K562 (cell line): ENCODE results near the gene SLC36A2. TPM values are rescaled to one million over a fixed set of nuclear protein-coding genes. Genes with fewer than 3 reads are reported as not detected.

Experiments used
- ATAC-seq: fragments of 200-7000 bp; cut with Tn5 transposase; 3 replicates; pipeline ENCODE4 v1.9.1; 2020; ENCODE audit warnings: moderate library complexity
- BruUV-seq: library from RNA; stranded (reverse); fragments of 400-500 nt; replicated peaks from 2 replicates; lab custom pipeline; 2021; lab: Mats Ljungman, UMichigan
- CTCF ChIA-PET: fragments of 300-600 bp; formaldehyde crosslinking; extraction: SDS; loops from one replicate; lab custom pipeline; 2021; ENCODE audit warnings: low intra/inter-chr PET ratio; lab: Yijun Ruan, JAX
- POLR2A ChIA-PET: fragments of 300-600, 350-650 bp; sonication (Branson Sonifier 250); formaldehyde crosslinking; extraction: SDS; loops from one replicate; lab custom pipeline; 2021; ENCODE audit warnings: antibody characterized with exemption, inconsistent platforms; lab: Yijun Ruan, JAX
- DNase-seq, 4 experiments: peaks; one replicate each; pipeline versions ENCODE4 v3.0.0 to v3.0.0-alpha.2; 2011 to 2018; ENCODE audit warnings: low spot score in 3 of 4, mixed read lengths in 3 of 4; ENCODE audit errors: extremely low read depth in 1 of 4
- FAIRE-seq: peaks from 2 replicates; lab custom pipeline; 2011; peaks lifted over from hg19 to GRCh38; lab: Jason Lieb, UNC
- H2AFZ ChIP-seq: 2 replicates; pipeline ENCODE4 v1.6.0; 2011; ENCODE audit warnings: low read depth, low read length, control low read depth, inconsistent platforms
- H3K27ac ChIP-seq: fragments of 200-600 bp; 3 replicates; pipeline ENCODE4 v1.8.0; 2011; ENCODE audit warnings: low read depth, mild to moderate bottlenecking, control low read depth, inconsistent platforms, low read length, moderate library complexity, mixed read lengths; ENCODE audit errors: extremely low read depth
- H3K27me3 ChIP-seq, 2 experiments: fragments of 300-600 bp in 1 of 2; 2 replicates in 1 of 2; 3 replicates in 1 of 2; pipeline versions ENCODE4 v1.6.0 to v1.8.0; 2011; ENCODE audit warnings: inconsistent platforms in 2 of 2, low read length in 2 of 2, mild to moderate bottlenecking in 1 of 2, mixed read lengths in 1 of 2, moderate library complexity in 1 of 2; ENCODE audit not compliant: control insufficient read depth in 2 of 2, insufficient read depth in 2 of 2
- H3K36me3 ChIP-seq: fragments of 300-600 bp; 3 replicates; pipeline ENCODE4 v1.8.0; 2011; ENCODE audit warnings: mild to moderate bottlenecking, low read length, inconsistent platforms; ENCODE audit not compliant: control insufficient read depth, insufficient read depth
- H3K4me1 ChIP-seq, 2 experiments: fragments of 200-600 bp in 1 of 2; replicated peaks in 1 of 2; 2 replicates in 1 of 2; 3 replicates in 1 of 2; pipeline versions ENCODE4 v1.5.1 to v1.8.0; 2011; ENCODE audit warnings: inconsistent platforms in 2 of 2, low read length in 2 of 2, mild to moderate bottlenecking in 1 of 2, mixed read lengths in 1 of 2, moderate library complexity in 1 of 2; ENCODE audit not compliant: control insufficient read depth in 2 of 2, insufficient read depth in 2 of 2
- H3K4me2 ChIP-seq: 2 replicates; pipeline ENCODE4 v1.6.1; 2011; ENCODE audit warnings: low read length, control low read depth, inconsistent platforms, mixed read lengths; ENCODE audit not compliant: insufficient read depth
- H3K4me3 ChIP-seq: fragments of 200-600 bp; sonication (generic), shearing (Covaris generic); 2 replicates; pipeline ENCODE4 v1.5.1; 2016; ENCODE audit warnings: control low read depth, inconsistent platforms
- H3K79me2 ChIP-seq: fragments of 200-600 bp; 3 replicates; pipeline ENCODE4 v1.8.0; 2011; ENCODE audit warnings: low read length, inconsistent platforms; ENCODE audit not compliant: control insufficient read depth, insufficient read depth
- H3K9ac ChIP-seq, 2 experiments: 2 replicates each; pipeline versions ENCODE4 v1.6.0 to v1.6.1; 2011; ENCODE audit warnings: low read depth in 2 of 2, low read length in 2 of 2, control low read depth in 1 of 2, inconsistent platforms in 1 of 2, mild to moderate bottlenecking in 1 of 2, mixed read lengths in 1 of 2; ENCODE audit not compliant: insufficient read depth in 1 of 2
- H3K9me1 ChIP-seq: one replicate; pipeline ENCODE4 v1.6.0; 2011; ENCODE audit warnings: inconsistent platforms, mild to moderate bottlenecking, low read length, moderate library complexity; ENCODE audit not compliant: control insufficient read depth, insufficient read depth
- H3K9me3 ChIP-seq: replicated peaks from 2 replicates; pipeline ENCODE4 v1.5.1; 2011; ENCODE audit warnings: low read depth, low read length, inconsistent platforms; ENCODE audit not compliant: control insufficient read depth, insufficient read depth
- H4K20me1 ChIP-seq: replicated peaks from 2 replicates; pipeline ENCODE4 v1.6.1; 2011; ENCODE audit warnings: low read length, inconsistent platforms, mixed read lengths; ENCODE audit not compliant: control insufficient read depth, insufficient read depth
- CCAR2 ChIP-seq: fragments of 200-400 bp; formaldehyde crosslinking; IDR thresholded peaks from 2 replicates; pipeline ENCODE4 v1.6.1; 2017; ENCODE audit warnings: mild to moderate bottlenecking, low read depth, low read length
- EP400 ChIP-seq: fragments of 450-650 bp; IDR thresholded peaks from 2 replicates; pipeline ENCODE4 v1.6.1; 2017; ENCODE audit warnings: antibody characterized with exemption, mild to moderate bottlenecking, moderate library complexity
- HINFP ChIP-seq: fragments of 450-650 bp; conservative IDR thresholded peaks from 2 replicates; pipeline ENCODE4 v1.6.1; 2016; ENCODE audit warnings: missing genetic modification characterization, low read depth, mild to moderate bottlenecking, control low read depth, missing compliant biosample characterization
- KHSRP ChIP-seq: fragments of 450-650 bp; IDR thresholded peaks from 2 replicates; pipeline ENCODE4 v1.6.1; 2017
- KLF16 ChIP-seq: IDR thresholded peaks from 2 replicates; pipeline ENCODE4 v1.6.1; 2016; ENCODE audit warnings: antibody characterized with exemption
- MNT ChIP-seq, 2 experiments: fragments of 450-650 bp; conservative IDR thresholded peaks; 2 replicates each; pipeline ENCODE4 v1.6.1; 2017; ENCODE audit warnings: mild to moderate bottlenecking in 2 of 2, moderate library complexity in 2 of 2
- NCOA2 ChIP-seq, 2 experiments: fragments of 450-650 bp; IDR thresholded peaks; 2 replicates each; pipeline ENCODE4 v1.6.1; 2018; ENCODE audit warnings: mild to moderate bottlenecking in 2 of 2, moderate library complexity in 1 of 2; ENCODE audit not compliant: partially characterized antibody in 2 of 2
- RBM14 ChIP-seq: fragments of 200-400 bp; formaldehyde crosslinking; IDR thresholded peaks from 2 replicates; pipeline ENCODE4 v1.6.1; 2018; ENCODE audit warnings: low read depth, mild to moderate bottlenecking, low read length, moderate library complexity, borderline replicate concordance; ENCODE audit not compliant: insufficient read depth
- SMARCE1 ChIP-seq: fragments of 450-650 bp; IDR thresholded peaks from 2 replicates; pipeline ENCODE4 v1.7.1; 2016; ENCODE audit warnings: mild to moderate bottlenecking
- SREBF1 ChIP-seq: fragments of 150-350 bp; IDR thresholded peaks from 2 replicates; pipeline ENCODE4 v1.6.1; 2014; ENCODE audit warnings: antibody characterized with exemption, low read depth, low read length, borderline replicate concordance
- TFE3 ChIP-seq: fragments of 450-650 bp; formaldehyde crosslinking; IDR thresholded peaks from 2 replicates; pipeline ENCODE4 v1.4.0; 2020; ENCODE audit warnings: mild to moderate bottlenecking, mixed read lengths
- ZNF561 ChIP-seq: fragments of 450-650 bp; formaldehyde crosslinking; conservative IDR thresholded peaks from 2 replicates; pipeline ENCODE4 v1.4.0; 2020; ENCODE audit warnings: mild to moderate bottlenecking, moderate library complexity
- WGBS: fragments of 100-300 bp; shearing (Covaris generic); methylation state at CpG from one replicate; pipeline ENCODE4 v1.1.6; 2016; ENCODE audit warnings: low coverage, mixed read lengths; ENCODE audit not compliant: insufficient coverage; ENCODE audit errors: missing lambda C conversion rate; 5-methylcytosine and 5-hydroxymethylcytosine counted together
- in situ Hi-C: fragments of 300-500 bp; cut with MboI; formaldehyde crosslinking; loops from 4 replicates; pipeline ENCODE4 v1.15.0; 2018; ENCODE audit warnings: inconsistent platforms, mixed read lengths
- intact Hi-C: fragments of 100-400 bp; cut with micrococcal nuclease; formaldehyde crosslinking; loops from 2 replicates; pipeline ENCODE4 v1.14.2; 2022
- polyA plus RNA-seq, 8 experiments: library from polyadenylated mRNA; depleted of rRNA in 4 of 8; stranded (reverse) in 5 of 8; unstranded in 3 of 8; fragments of >200 nt; fragmentation: Nextera tagmentation in 2 of 8; fragmentation: Illumina TruSeq in 1 of 8; extraction: Ambion mirVana in 2 of 8; extraction: Trizol in 1 of 8; gene quantifications; 2 replicates each; pipeline versions ENCODE4 v1.2.1 to v1.2.3, GENCODE V29; 2011 to 2014; ENCODE audit warnings: inconsistent platforms in 1 of 8, missing spikeins in 1 of 8
- total RNA-seq, 7 experiments: library from RNA; depleted of rRNA in 6 of 7; stranded (reverse); fragments of >200 nt in 6 of 7; fragmentation: Illumina TruSeq in 2 of 7; extraction: Trizol in 2 of 7; gene quantifications; 2 replicates each; pipeline versions ENCODE4 v1.2.1 to v1.2.3, GENCODE V29; 2011 to 2021; ENCODE audit warnings: low replicate concordance in 1 of 7

Gene SLC36A2
- total and polyA plus RNA-seq, 9 of the 15 experiments (the other 6 are each of a cell fraction or from before 2014, with no cell fraction given): not detected

GRCh38 chr5:151378616-151379015 lies 31.3 kb upstream of the SLC36A2 start:
- peaks cover 23 to 30% of the 10 kb centered on the region in 2 experiments for H3K27me3 ChIP-seq
- H4K20me1 ChIP-seq: no peaks in the 10 kb centered on the region
- no peak overlapping the region for H3K4me2 ChIP-seq
- ATAC-seq (no peak), DNase-seq (no peak)
- 2% methylated on average over 5 of the region's 6 CpGs for WGBS
- BruUV-seq: no TSS peak
- CTCF ChIA-PET: no interaction called here
- POLR2A ChIA-PET: interaction anchor here (0.6 kb wide), 1 partner anchor 61 kb away, joined by 3 read pairs; no protein-coding TSS in a partner anchor
- H3K36me3 ChIP-seq: no peaks in the 10 kb centered on the region
- no peaks in the 10 kb centered on the region for H3K4me1 ChIP-seq
- no peak overlapping the region for H3K27ac ChIP-seq
- H2AFZ ChIP-seq: no peak overlapping the region
- no peaks in the 10 kb centered on the region for H3K79me2 ChIP-seq
- no peak overlapping the region for H3K4me3 ChIP-seq
- no peaks in the 10 kb centered on the region for H3K9me1 ChIP-seq
- intact Hi-C loops: no loop called here
- no peaks in the 10 kb centered on the region for H3K9me3 ChIP-seq
- no peak for TF ChIP-seq SMARCE1
- TF ChIP-seq, all 486 proteins: peak for 0
- no peak for FAIRE-seq
- no peak overlapping the region for H3K9ac ChIP-seq
- in situ Hi-C loops: no loop called here

- no peak for DNase-seq
- Histone ChIP-seq H3K4me2 (no peak overlapping the region), H4K20me1 (no peaks in the 10 kb centered on the region), H3K9ac (no peak overlapping the region), H3K9me1 (no peaks in the 10 kb centered on the region), H3K36me3 (no peaks in the 10 kb centered on the region), H2AFZ (no peak overlapping the region), H3K4me1 (no peaks in the 10 kb centered on the region), H3K4me3 (no peak overlapping the region), H3K27ac (no peak overlapping the region), H3K27me3 (peaks cover 8% of the 10 kb centered on the region in 2 experiments; a peak in 4 of 5 replicates), H3K79me2 (no peaks in the 10 kb centered on the region), H3K9me3 (no peaks in the 10 kb centered on the region)
- no peak for ATAC-seq
- no TSS peak for BruUV-seq
- POLR2A ChIA-PET: no interaction called here
- in situ Hi-C loops (no loop called here), intact Hi-C loops (no loop called here)
- FAIRE-seq: no peak
- CTCF ChIA-PET: no interaction called here
- 0% methylated on average over 1 of the region's 1 CpG for WGBS
- TF ChIP-seq RBM14 (no peak), CCAR2 (no peak), ZNF561 (CRISPR knock-in tag) (no peak), NCOA2 (IDR thresholded peaks at IDR 0.05; ENCODE audit: partially characterized antibody in 2 of 2) (no peak), MNT (conservative IDR thresholded peaks at IDR 0.05) (no peak), KHSRP (no peak), EP400 (no peak), SREBF1 (no peak), KLF16 (no peak), HINFP (tag) (no peak), TFE3 (CRISPR knock-in tag) (no peak)
These were observed 27.2 kb upstream of the SLC36A2 start for GRCh38 chr5:151374539-151374938.
